ENCODE results near the gene PAPOLB. TPM values are rescaled to one million over a fixed set of nuclear protein-coding genes. Genes with fewer than 3 reads are reported as not detected.

The PAPOLB gene
- 0.11 and 0.15 TPM in 2 replicates for total RNA-seq (2021; fragmentation: NEBNext Ultra II Directional; extraction: Animal tissue kit (Norgen Biotek cat#: 25700))
- polyA plus RNA-seq (2011; rRNA removed) = 0.02 TPM in 1 of 2 replicates, not detected in the other
- not detected for polyA plus RNA-seq (2011; cell fraction: cytosol; rRNA removed)
- 0.06 TPM for polyA plus RNA-seq (2011; cell fraction: nucleus; rRNA removed)
- 0.04 TPM in 1 of 4 replicates, not detected in the others for polyA plus RNA-seq (2012, experiment 1 of 2)
- not detected for polyA plus RNA-seq (2012, experiment 2 of 2)
- polyA plus RNA-seq (2013, experiment 1 of 2) = not detected
- under 0.01 TPM for polyA plus RNA-seq (2013, experiment 2 of 2)
- polyA minus RNA-seq (2011; rRNA and poly(A)+ RNA removed) = 0.06 and 0.12 TPM in 2 replicates
- polyA minus RNA-seq (2011; cell fraction: cytosol; rRNA and poly(A)+ RNA removed) = not detected
- polyA minus RNA-seq (2011; cell fraction: nucleus; rRNA and poly(A)+ RNA removed) = 0.90 TPM
- long read RNA-seq, experiment 1 = 0 reads
- long read RNA-seq, experiment 2 = 0 reads

DNA sequence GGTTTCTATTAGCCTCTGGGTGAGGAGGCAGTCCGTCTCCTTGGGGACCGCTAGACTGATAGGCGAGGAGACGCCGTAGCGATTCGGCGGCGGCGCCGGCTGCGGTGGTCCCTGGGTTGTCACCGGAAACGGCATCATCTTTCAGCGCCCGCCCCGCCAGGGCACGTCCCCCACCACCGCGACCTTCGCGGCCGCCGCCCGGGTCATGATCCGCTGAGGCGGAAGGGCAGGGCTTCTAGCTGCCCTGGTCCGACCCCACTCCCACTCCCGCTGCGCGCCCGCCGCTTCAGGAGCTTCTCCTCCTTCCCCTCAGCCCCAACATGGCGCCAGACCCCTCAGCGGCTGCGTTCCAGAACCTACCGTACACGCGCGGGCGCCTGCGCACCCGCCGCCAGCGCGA is at the start of gene PAPOLB:
Gene PAPOLB (minus strand): TSS at position 358 of the 400 bp plus-strand sequence. CDS start 220 bp downstream, at position 138.
- Histone ChIP-seq H2BK12ac (ENCODE audit: low read depth, low read length) (no peak within 1 kb of the TSS), H3K14ac (ENCODE audit: insufficient read length) (no peak within 1 kb of the TSS), H2BK20ac (ENCODE audit: low read length) (no peak within 1 kb of the TSS), H4K5ac (ENCODE audit: insufficient read length, low read depth, low read length) (no peak within 1 kb of the TSS), H3K23me2 (ENCODE audit: low read depth, low read length) (no peaks in the 10 kb centered on the region), H4K20me1 (replicated peaks in 1 of 2; ENCODE audit: control insufficient read depth in 1 of 2, insufficient read depth in 2 of 2, low read length in 2 of 2) (no peaks in the 10 kb centered on the region), H3K56ac (replicated peaks; ENCODE audit: insufficient read length, low read depth, low read length) (no peak within 1 kb of the TSS), H3K4me1 (replicated peaks in 1 of 4; ENCODE audit: control insufficient read depth in 3 of 4, insufficient read depth in 4 of 4, low read length in 3 of 4) (no peaks in the 10 kb centered on the region), H2AK5ac (ENCODE audit: low read depth, low read length) (no peak within 1 kb of the TSS), H3K27ac (ENCODE audit: low read depth, low read length) (no peak within 1 kb of the TSS), H3K27me3 (replicated peaks in 1 of 4; ENCODE audit: control insufficient read depth in 3 of 4, extremely low read depth in 1 of 4, insufficient read depth in 3 of 4, low read length in 3 of 4) (no peaks in the 10 kb centered on the region; a peak in 1 of 7 replicates), H3K18ac (ENCODE audit: extremely low read depth, low read length) (no peak within 1 kb of the TSS), H3K4me3 (ENCODE audit: extremely low read depth in 1 of 4, insufficient read depth in 2 of 4, low read depth in 3 of 4, low read length in 4 of 4) (no peak within 1 kb of the TSS), H3K79me1 (ENCODE audit: low read depth, low read length) (no peaks in the 10 kb centered on the region), H3K4me2 (ENCODE audit: insufficient read depth in 1 of 2, low read depth in 2 of 2, low read length in 2 of 2) (no peak within 1 kb of the TSS), H2BK15ac (ENCODE audit: low read length) (no peak within 1 kb of the TSS), H3K9me3 (ENCODE audit: insufficient read depth in 2 of 2, low read depth in 1 of 2, low read length in 1 of 2) (peaks cover 2 to 6% of the 10 kb centered on the region in 2 experiments; a peak in 1 of 4 replicates), H4K8ac (ENCODE audit: extremely low read depth, insufficient read depth, low read length) (peak within 1 kb of the TSS; percentile 88), H3K23ac (ENCODE audit: insufficient read length) (no peak within 1 kb of the TSS), H3K79me2 (ENCODE audit: control insufficient read depth in 1 of 2, insufficient read depth in 2 of 2, low read length in 2 of 2) (no peaks in the 10 kb centered on the region), H2AFZ (ENCODE audit: low read length) (no peak within 1 kb of the TSS), H3K4ac (replicated peaks; ENCODE audit: insufficient read length, low read depth, low read length) (no peak within 1 kb of the TSS), H3K9ac (replicated peaks in 1 of 4; ENCODE audit: extremely low read depth in 1 of 4, low read depth in 3 of 4, low read length in 3 of 4) (no peak within 1 kb of the TSS), H4K91ac (replicated peaks; ENCODE audit: insufficient read length, low read length) (no peak within 1 kb of the TSS), H2BK5ac (ENCODE audit: low read depth, low read length) (no peak within 1 kb of the TSS), H3K36me3 (ENCODE audit: control insufficient read depth in 2 of 4, insufficient read depth in 4 of 4, low read length in 3 of 4) (no peaks in the 10 kb centered on the region), H2BK120ac (replicated peaks; ENCODE audit: low read depth, low read length) (no peak within 1 kb of the TSS)
- FAIRE-seq (no peak), DNase-seq (ENCODE audit: low read depth in 1 of 2, low spot score in 2 of 2) (no peak)
- 91% methylated on average over 31 of the region's 46 CpGs; no CpG with 5 or more reads in 1 of the 2 experiments for WGBS, 2 experiments (ENCODE audit: extremely low coverage in 1 of 2, insufficient coverage in 1 of 2, insufficient read length in 1 of 2, insufficient replicate concordance in 2 of 2, low coverage in 1 of 2, low lambda C conversion rate in 2 of 2, missing lambda C conversion rate in 1 of 2)
- POLR2A ChIA-PET (ENCODE audit: partially characterized antibody) = interaction anchor here (1.5 kb wide), 1 partner anchor 45 kb away, joined by 5 read pairs; no protein-coding TSS in a partner anchor
- CTCF ChIA-PET (ENCODE audit: partially characterized antibody) = no interaction called here
- TF ChIP-seq SAP30 (IDR thresholded peaks at IDR 0.05; ENCODE audit: insufficient read depth, insufficient replicate concordance, low read length) (no peak), FOSL1 (IDR thresholded peaks at IDR 0.05; ENCODE audit: insufficient read depth, low read depth, low read length) (no peak), TCF12 (IDR thresholded peaks at IDR 0.05; ENCODE audit: low read depth, low read length) (no peak), BCL11A (IDR thresholded peaks at IDR 0.05; ENCODE audit: low read depth in 2 of 2, low read length in 2 of 2) (no peak), CBX8 (IDR thresholded peaks at IDR 0.05; ENCODE audit: borderline replicate concordance, low read depth, low read length) (no peak), PHF8 (conservative IDR thresholded peaks at IDR 0.05; ENCODE audit: low read depth, low read length) (no peak), SP2 (IDR thresholded peaks at IDR 0.05; ENCODE audit: low read length) (no peak), GABPA (IDR thresholded peaks at IDR 0.05; ENCODE audit: borderline replicate concordance, insufficient read depth, low read length) (no peak), KDM4A (IDR thresholded peaks at IDR 0.05; ENCODE audit: low read depth, low read length, severe bottlenecking) (no peak)
- TF ChIP-seq, protein P1, sequence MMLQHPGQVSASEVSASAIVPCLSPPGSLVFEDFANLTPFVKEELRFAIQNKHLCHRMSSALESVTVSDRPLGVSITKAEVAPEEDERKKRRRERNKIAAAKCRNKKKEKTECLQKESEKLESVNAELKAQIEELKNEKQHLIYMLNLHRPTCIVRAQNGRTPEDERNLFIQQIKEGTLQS (IDR thresholded peaks at IDR 0.05; ENCODE audit: insufficient read depth, low read depth, low read length) = no peak
- TF ChIP-seq, protein P2, sequence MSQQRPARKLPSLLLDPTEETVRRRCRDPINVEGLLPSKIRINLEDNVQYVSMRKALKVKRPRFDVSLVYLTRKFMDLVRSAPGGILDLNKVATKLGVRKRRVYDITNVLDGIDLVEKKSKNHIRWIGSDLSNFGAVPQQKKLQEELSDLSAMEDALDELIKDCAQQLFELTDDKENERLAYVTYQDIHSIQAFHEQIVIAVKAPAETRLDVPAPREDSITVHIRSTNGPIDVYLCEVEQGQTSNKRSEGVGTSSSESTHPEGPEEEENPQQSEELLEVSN (IDR thresholded peaks at IDR 0.05) = no peak

Measured in H1 (cell line).